Measurements from ENCODE around the gene RCOR1.

RCOR1 gene

GRCh38 chr14:102686196-102686801, 93.8 kb downstream of the RCOR1 start:
- DNase-seq: no peak

- no peak for DNase-seq
Measured at GRCh38 chr14:102688290-102688689, 95.8 kb downstream of the RCOR1 start.

- DNase-seq: no peak
Measured at GRCh38 chr14:102690509-102691286, 98.2 kb downstream of the RCOR1 start.

- no peak for DNase-seq
Measured at GRCh38 chr14:102691763-102692162, 99.3 kb downstream of the RCOR1 start.

GRCh38 chr14:102692334-102692733, 99.9 kb downstream of the RCOR1 start:
- DNase-seq: no peak

GRCh38 chr14:102693006-102693755, 100.7 kb downstream of the RCOR1 start:
- no peak for DNase-seq

GRCh38 chr14:102694530-102695166, 102.2 kb downstream of the RCOR1 start:
- peak; percentile 64 for DNase-seq

GRCh38 chr14:102695167-102695555, 102.7 kb downstream of the RCOR1 start:
- DNase-seq: no peak

- no peak for DNase-seq
Measured at GRCh38 chr14:102696332-102696731, 103.9 kb downstream of the RCOR1 start.

- no peak for DNase-seq
Measured at GRCh38 chr14:102696856-102697495, 104.5 kb downstream of the RCOR1 start.

GRCh38 chr14:102697501-102697900, 105.1 kb downstream of the RCOR1 start:
- no peak for DNase-seq

GRCh38 chr14:102699416-102700110, 107.1 kb downstream of the RCOR1 start:
- DNase-seq: no peak

- no peak for DNase-seq
Measured at GRCh38 chr14:102708494-102708893, 116.0 kb downstream of the RCOR1 start.

GRCh38 chr14:102711207-102711606, 118.8 kb downstream of the RCOR1 start:
- no peak for DNase-seq

- DNase-seq: no peak
Measured at GRCh38 chr14:102711946-102712345, 119.5 kb downstream of the RCOR1 start.

- no peak for DNase-seq
Measured at GRCh38 chr14:102717276-102717675, 124.8 kb downstream of the RCOR1 start.

GRCh38 chr14:102722646-102723045, 130.2 kb downstream of the RCOR1 start:
- no peak for DNase-seq

- DNase-seq: no peak
Measured at GRCh38 chr14:102723650-102724049, 131.2 kb downstream of the RCOR1 start.

GRCh38 chr14:102726191-102726949, 133.9 kb downstream of the RCOR1 start:
- peak; percentile 55 for DNase-seq

- no peak for DNase-seq
Measured at GRCh38 chr14:102727336-102728095, 135.1 kb downstream of the RCOR1 start.

- DNase-seq: no peak
Measured at GRCh38 chr14:102728501-102728900, 136.1 kb downstream of the RCOR1 start.
